Esophagus muscularis mucosa (tissue), 3 donors: ENCODE measurements around the gene SNCA.

Source experiments
- POLR2AphosphoS5 ChIP-seq, 2 donors: sonication (generic); formaldehyde crosslinking; IDR thresholded peaks; one replicate each; pipeline ENCODE4 v1.6.1; 2017; ENCODE audit warnings: antibody characterized with exemption in 2 of 2
- TF ChIP-seq, protein P1 (sequence below), 3 experiments: fragments of 200-600 bp in 2 of 3; fragments of 450-650 bp in 1 of 3; sonication (generic) in 2 of 3; IDR thresholded peaks; one replicate each; pipeline ENCODE4 v1.5.1; 2017 to 2019; ENCODE audit warnings: antibody characterized with exemption in 3 of 3, mild to moderate bottlenecking in 2 of 3, moderate library complexity in 1 of 3

DNA sequence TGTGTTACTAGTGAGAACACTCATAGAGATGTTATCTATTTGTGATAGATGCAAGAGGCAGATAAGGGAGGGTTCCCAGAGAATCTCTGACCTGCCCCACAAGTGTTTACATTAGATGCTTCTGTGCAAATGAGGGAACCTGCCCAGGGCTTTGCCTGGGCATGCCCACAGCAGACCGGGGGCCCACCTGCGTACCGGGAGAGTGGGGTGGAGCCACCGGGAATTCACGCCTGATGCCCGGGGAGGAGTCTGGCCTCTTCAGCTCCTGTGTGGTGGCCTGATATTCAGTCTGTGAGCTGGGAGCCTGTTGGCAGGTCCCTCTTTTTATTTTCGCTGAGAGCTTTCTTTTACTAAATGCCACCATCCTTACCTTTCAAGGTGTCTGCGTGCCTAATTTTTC is 155.7 kb downstream of the SNCA start:
- TF ChIP-seq, protein P1, sequence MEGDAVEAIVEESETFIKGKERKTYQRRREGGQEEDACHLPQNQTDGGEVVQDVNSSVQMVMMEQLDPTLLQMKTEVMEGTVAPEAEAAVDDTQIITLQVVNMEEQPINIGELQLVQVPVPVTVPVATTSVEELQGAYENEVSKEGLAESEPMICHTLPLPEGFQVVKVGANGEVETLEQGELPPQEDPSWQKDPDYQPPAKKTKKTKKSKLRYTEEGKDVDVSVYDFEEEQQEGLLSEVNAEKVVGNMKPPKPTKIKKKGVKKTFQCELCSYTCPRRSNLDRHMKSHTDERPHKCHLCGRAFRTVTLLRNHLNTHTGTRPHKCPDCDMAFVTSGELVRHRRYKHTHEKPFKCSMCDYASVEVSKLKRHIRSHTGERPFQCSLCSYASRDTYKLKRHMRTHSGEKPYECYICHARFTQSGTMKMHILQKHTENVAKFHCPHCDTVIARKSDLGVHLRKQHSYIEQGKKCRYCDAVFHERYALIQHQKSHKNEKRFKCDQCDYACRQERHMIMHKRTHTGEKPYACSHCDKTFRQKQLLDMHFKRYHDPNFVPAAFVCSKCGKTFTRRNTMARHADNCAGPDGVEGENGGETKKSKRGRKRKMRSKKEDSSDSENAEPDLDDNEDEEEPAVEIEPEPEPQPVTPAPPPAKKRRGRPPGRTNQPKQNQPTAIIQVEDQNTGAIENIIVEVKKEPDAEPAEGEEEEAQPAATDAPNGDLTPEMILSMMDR (IDR thresholded peaks at IDR 0.05), result no peak
- no peak for TF ChIP-seq POLR2AphosphoS5 (IDR thresholded peaks at IDR 0.05)
